IPS-20b (cell line): Measurements from ENCODE around the gene HTRA2.

Experiments used
- H3K27ac ChIP-seq: one replicate; pipeline ENCODE4 v1.5.1; 2013; ENCODE audit warnings: low read length
- H3K27me3 ChIP-seq: 2 replicates; pipeline ENCODE4 v1.6.1; 2013; ENCODE audit warnings: mild to moderate bottlenecking, low read length, inconsistent platforms; ENCODE audit not compliant: insufficient read depth
- H3K36me3 ChIP-seq: 2 replicates; pipeline ENCODE4 v1.6.1; 2013; ENCODE audit warnings: low read depth, mild to moderate bottlenecking, inconsistent platforms, low read length, moderate library complexity; ENCODE audit not compliant: insufficient read depth
- H3K4me1 ChIP-seq: 2 replicates; pipeline ENCODE4 v1.6.1; 2013; ENCODE audit warnings: mild to moderate bottlenecking, control low read depth, inconsistent platforms, low read length, moderate library complexity; ENCODE audit not compliant: insufficient read depth
- H3K4me3 ChIP-seq: 2 replicates; pipeline ENCODE4 v1.5.1; 2013; ENCODE audit warnings: mild to moderate bottlenecking, low read length, inconsistent platforms
- H3K9ac ChIP-seq: 2 replicates; pipeline ENCODE4 v1.6.1; 2013; ENCODE audit warnings: low read depth, mild to moderate bottlenecking, inconsistent platforms, low read length, moderate library complexity
- H3K9me3 ChIP-seq: 2 replicates; pipeline ENCODE4 v1.6.1; 2013; ENCODE audit warnings: mild to moderate bottlenecking, low read depth, low read length, inconsistent platforms; ENCODE audit not compliant: insufficient read depth

The HTRA2 gene

GRCh38 chr2:74512744-74513604 lies 16.8 kb upstream of the HTRA2 start:
- Histone ChIP-seq H3K9ac (no peak overlapping the region), H3K27ac (no peak overlapping the region), H3K36me3 (no peaks in the 10 kb centered on the region), H3K4me1 (peaks cover 6% of the 10 kb centered on the region; the same call in 1 of the 2 replicates), H3K9me3 (peaks cover 10% of the 10 kb centered on the region), H3K4me3 (peak overlapping the region; percentile 38; the same call in 1 of the 2 replicates), H3K27me3 (peaks cover 100% of the 10 kb centered on the region)

DNA sequence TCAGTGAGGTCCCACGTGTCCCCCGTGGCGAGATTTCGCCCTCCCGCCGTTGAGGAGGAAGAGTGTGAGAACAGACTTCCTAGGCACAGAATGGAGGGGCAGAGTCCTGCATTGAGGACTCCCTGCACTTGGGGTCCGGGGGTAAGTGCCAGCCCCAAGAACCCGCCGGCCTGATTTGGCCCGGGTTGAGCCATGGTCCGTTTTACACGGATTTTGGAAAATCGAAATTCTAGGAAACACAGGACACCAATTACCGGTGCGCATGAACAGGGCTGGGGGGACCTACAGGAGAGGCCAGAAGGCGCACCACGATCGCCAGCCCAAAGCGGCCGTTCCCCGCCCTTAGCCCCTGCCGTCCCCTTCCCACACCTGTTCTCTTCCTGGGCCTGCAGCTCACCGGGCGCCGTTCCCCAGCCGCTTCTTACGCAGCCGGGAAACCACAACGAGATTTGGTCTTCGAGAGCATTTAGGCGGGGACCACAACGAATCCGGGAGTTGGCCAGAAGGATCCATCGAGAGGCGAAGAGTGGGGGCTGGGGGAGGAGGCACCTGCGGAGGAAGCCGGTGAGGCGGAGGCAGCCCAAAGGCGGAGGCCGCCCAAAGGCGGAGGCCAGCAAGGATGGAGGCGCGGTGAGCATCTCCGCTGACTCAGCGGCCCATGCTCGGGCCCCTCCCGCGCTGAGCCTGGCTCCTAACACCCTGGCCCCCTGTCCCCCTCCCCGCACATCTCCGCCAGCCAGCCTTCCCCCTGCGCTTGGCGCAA lies 15.9 kb upstream of the HTRA2 start:
- Histone ChIP-seq H3K36me3 (no peaks in the 10 kb centered on the region), H3K4me1 (peaks cover under 1% of the 10 kb centered on the region; the same call in 1 of the 2 replicates), H3K27me3 (peaks cover 100% of the 10 kb centered on the region), H3K27ac (no peak overlapping the region), H3K9ac (no peak overlapping the region), H3K9me3 (peaks cover 10% of the 10 kb centered on the region), H3K4me3 (peak overlapping the region; percentile 38; the same call in 1 of the 2 replicates)

DNA sequence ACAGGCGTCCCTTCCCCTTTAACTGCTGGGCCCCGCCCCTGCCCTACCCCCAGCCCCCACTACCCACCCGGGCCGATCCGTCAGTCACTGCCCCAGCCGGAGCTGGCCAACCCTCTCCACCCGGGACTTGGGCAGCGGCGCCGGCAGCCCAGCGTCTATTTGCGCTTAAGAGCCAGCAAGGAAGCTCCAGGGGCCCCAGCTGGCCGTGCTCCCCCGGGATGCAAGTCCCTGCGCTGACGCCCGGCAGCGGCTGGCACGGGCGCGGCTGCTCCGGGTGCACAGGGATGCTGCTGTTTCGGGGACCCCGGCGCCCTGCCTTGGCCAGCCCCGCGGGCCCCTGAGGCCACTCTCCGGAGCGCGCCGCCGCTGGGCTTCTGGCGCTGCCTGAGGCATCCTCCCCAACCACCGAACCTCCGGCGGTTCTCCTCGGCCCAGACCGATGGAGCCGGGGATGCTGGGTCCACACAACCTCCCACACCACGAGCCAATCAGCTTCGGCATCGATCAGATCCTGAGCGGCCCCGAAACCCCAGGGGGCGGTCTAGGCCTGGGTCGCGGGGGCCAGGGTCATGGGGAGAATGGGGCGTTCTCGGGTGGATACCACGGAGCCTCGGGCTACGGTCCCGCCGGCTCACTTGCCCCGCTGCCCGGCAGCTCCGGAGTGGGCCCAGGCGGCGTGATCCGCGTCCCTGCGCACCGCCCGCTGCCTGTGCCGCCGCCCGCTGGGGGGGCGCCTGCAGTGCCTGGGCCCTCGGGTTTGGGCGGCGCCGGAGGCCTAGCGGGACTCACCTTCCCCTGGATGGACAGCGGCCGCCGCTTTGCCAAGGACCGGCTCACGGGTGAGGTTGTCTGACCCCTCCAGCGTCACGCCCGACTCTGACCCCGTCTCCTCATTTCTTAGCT lies 15.1 kb upstream of the HTRA2 start, which contains the start of gene TLX2:
Gene TLX2, plus strand, starts transcription at position 83 of the 903 bp plus-strand sequence. Its CDS starts 357 bp downstream, at position 440.
- no peak within 1 kb of the TSS for H3K9ac ChIP-seq

GRCh38 chr2:74515271-74515980 lies 14.3 kb upstream of the HTRA2 start:
- H3K9me3 ChIP-seq, result peaks cover 10% of the 10 kb centered on the region
- peak overlapping the region; percentile 40; the same call in 1 of the 2 replicates for H3K4me3 ChIP-seq
- H3K27me3 ChIP-seq, result peaks cover 100% of the 10 kb centered on the region
- no peaks in the 10 kb centered on the region; the same call in 1 of the 2 replicates for H3K4me1 ChIP-seq
- no peaks in the 10 kb centered on the region for H3K36me3 ChIP-seq
- H3K27ac ChIP-seq, result no peak overlapping the region
- H3K9ac ChIP-seq, result no peak overlapping the region

More for the DNA sequence above, 15.1 kb upstream of the HTRA2 start, which contains the start of gene TLX2:
- H3K27ac ChIP-seq, result no peak within 1 kb of the TSS
- H3K27me3 ChIP-seq, result peaks cover 100% of the 10 kb centered on the region
- H3K4me1 ChIP-seq, result no peaks in the 10 kb centered on the region; the same call in 1 of the 2 replicates
- H3K36me3 ChIP-seq, result no peaks in the 10 kb centered on the region
- peaks cover 10% of the 10 kb centered on the region for H3K9me3 ChIP-seq
- H3K4me3 ChIP-seq, result peak within 1 kb of the TSS; percentile 40; the same call in 1 of the 2 replicates

DNA sequence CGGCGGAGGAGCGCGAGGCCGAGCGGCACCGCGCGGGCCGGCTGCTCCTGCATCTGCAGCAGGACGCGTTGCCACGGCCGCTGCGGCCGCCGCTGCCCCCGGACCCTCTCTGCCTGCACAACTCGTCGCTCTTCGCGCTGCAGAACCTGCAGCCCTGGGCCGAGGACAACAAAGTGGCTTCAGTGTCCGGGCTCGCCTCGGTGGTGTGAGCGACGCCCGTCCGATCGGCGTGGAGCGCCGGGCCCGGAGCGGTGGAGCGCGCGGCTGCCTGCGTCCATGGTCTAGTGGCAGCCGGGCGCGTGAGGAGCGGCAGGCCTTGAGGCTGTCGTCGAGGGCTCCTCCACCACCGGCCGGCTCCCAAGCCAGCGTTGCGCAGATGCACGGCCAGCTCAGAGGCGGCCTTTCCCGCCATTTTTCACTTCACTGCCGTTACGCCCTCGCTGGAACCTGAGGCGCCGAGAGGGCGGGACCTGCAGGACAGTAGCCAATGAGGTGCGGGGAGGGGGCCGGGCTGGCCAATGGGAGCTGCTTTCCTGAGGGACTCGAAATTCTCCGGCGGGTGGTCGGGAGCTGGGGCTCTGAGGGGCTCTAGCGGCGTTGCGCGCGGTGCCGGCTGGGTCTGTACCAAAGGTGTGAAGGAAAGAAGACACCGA lies 13.6 kb upstream of the HTRA2 start:
- Histone ChIP-seq H3K4me1 (no peaks in the 10 kb centered on the region; the same call in 1 of the 2 replicates), H3K27ac (no peak overlapping the region), H3K9ac (no peak overlapping the region), H3K27me3 (peaks cover 100% of the 10 kb centered on the region), H3K36me3 (no peaks in the 10 kb centered on the region), H3K4me3 (peak overlapping the region; percentile 40; the same call in 1 of the 2 replicates), H3K9me3 (peaks cover 10% of the 10 kb centered on the region)

GRCh38 chr2:74516650-74517049 lies 13.1 kb upstream of the HTRA2 start:
- H3K27me3 ChIP-seq, result peaks cover 100% of the 10 kb centered on the region
- no peaks in the 10 kb centered on the region; the same call in 1 of the 2 replicates for H3K4me1 ChIP-seq
- peaks cover 10% of the 10 kb centered on the region for H3K9me3 ChIP-seq
- no peak overlapping the region for H3K9ac ChIP-seq
- no peak overlapping the region for H3K27ac ChIP-seq
- H3K36me3 ChIP-seq, result no peaks in the 10 kb centered on the region
- no peak overlapping the region for H3K4me3 ChIP-seq

GRCh38 chr2:74522516-74522915 lies 7.2 kb upstream of the HTRA2 start:
- H3K27ac ChIP-seq, result no peak overlapping the region
- no peaks in the 10 kb centered on the region for H3K4me1 ChIP-seq
- no peaks in the 10 kb centered on the region for H3K9me3 ChIP-seq
- H3K4me3 ChIP-seq, result no peak overlapping the region
- H3K36me3 ChIP-seq, result peaks cover 18% of the 10 kb centered on the region
- H3K27me3 ChIP-seq, result peaks cover 63% of the 10 kb centered on the region
- no peak overlapping the region for H3K9ac ChIP-seq

DNA sequence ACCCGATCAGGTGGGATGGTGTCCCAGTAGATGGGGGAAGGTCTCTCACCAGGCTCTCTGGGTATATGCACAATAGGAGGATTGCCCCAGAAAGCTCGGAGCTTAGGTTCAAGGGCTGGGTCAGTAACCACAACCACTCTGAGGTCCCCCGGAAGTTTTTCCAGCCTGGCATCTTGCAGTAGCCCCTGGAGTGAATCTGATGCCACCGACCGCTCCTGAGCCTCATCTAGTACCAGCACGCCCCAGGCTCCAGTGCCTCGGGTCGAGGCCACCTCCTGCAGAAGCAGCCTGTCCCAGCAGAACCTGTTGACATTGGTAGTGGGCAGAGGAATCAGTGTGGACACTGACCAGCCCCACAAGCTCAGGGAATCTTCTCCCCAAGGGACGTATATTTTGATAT lies 5.7 kb upstream of the HTRA2 start:
- Histone ChIP-seq H3K4me1 (no peaks in the 10 kb centered on the region), H3K9ac (no peak overlapping the region), H3K9me3 (no peaks in the 10 kb centered on the region), H3K27me3 (peaks cover 48% of the 10 kb centered on the region), H3K36me3 (peaks cover 26% of the 10 kb centered on the region), H3K4me3 (no peak overlapping the region), H3K27ac (no peak overlapping the region)

DNA sequence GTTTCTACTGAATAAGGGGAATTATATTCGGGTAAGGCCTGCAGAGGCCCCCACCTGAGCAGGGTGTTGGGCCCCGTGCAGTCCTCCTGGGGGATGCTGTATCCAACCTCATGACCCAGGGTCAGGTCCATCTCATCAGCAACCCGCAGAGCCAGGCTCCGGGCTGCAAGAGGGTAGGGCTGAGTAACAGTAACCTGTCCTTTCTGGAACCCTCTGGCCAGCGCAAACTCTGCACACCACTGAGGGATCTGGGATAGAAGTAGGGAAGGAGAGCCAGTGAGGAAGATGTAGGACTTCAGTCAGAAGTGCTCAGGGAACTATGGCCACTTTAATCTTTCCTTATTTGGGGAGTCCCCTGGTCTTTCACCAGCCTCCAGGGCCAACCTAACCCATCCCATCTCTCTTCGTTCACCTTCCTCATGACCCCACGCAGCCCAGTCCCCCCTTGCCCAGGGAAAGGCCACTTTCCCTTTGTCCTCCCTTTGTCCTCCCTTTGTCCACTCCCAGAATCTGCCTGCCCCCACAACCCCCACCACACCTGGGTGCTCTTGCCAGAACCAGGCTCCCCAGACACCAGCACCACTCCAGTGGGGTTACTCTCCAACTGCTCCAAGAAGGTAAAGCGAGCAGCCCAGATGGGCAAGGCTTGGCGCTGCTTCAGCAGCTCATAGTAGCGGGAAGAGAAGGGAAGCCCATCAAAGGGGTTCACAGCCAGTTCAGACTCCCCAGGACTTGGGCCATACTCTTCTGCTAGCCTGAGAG lies 4.6 kb upstream of the HTRA2 start:
- H3K4me3 ChIP-seq, result no peak overlapping the region
- H3K4me1 ChIP-seq, result no peaks in the 10 kb centered on the region
- no peak overlapping the region for H3K9ac ChIP-seq
- H3K36me3 ChIP-seq, result peaks cover 26% of the 10 kb centered on the region
- peaks cover 37% of the 10 kb centered on the region for H3K27me3 ChIP-seq
- H3K27ac ChIP-seq, result no peak overlapping the region
- H3K9me3 ChIP-seq, result no peaks in the 10 kb centered on the region
